ENCODE data around the gene ZRANB3. TPM values are rescaled to one million over a fixed set of nuclear protein-coding genes. Genes with fewer than 3 reads are reported as not detected.

The ZRANB3 gene
- polyA plus RNA-seq (2013, experiment 1 of 2): 6.9 TPM
- polyA plus RNA-seq (2013, experiment 2 of 2): 7.0 TPM

- no peak within 1 kb of the TSS for H2BK120ac ChIP-seq (ENCODE audit: low read depth, low read length)
- H3K79me1 ChIP-seq (ENCODE audit: low read depth, low read length): no peaks in the 10 kb centered on the region
- no peaks in the 10 kb centered on the region for H3K27me3 ChIP-seq (ENCODE audit: control insufficient read depth in 3 of 3, insufficient read depth in 3 of 3, low read depth in 1 of 3, low read length in 3 of 3)
- WGBS, 2 donors (ENCODE audit: extremely low coverage in 2 of 2, insufficient read length in 2 of 2, insufficient replicate concordance in 1 of 2): no CpG with 5 or more reads among the region's 46 CpGs
- H4K91ac ChIP-seq (ENCODE audit: low read depth, low read length, poor library complexity): no peak within 1 kb of the TSS
- peak within 1 kb of the TSS; percentile 78 for H3K4ac ChIP-seq (ENCODE audit: low read length)
- H3K9ac ChIP-seq (ENCODE audit: low read depth, low read length, poor library complexity): peak within 1 kb of the TSS; percentile 96
- peak within 1 kb of the TSS; percentile 96 for H2BK5ac ChIP-seq (ENCODE audit: low read length)
- peak within 1 kb of the TSS; percentile 55 for H2BK15ac ChIP-seq (ENCODE audit: low read length)
- DNase-seq (ENCODE audit: low spot score): peak; percentile 97
- H3K9me3 ChIP-seq (replicated peaks in 1 of 2; ENCODE audit: control insufficient read depth in 2 of 2, insufficient read depth in 1 of 2, low read depth in 1 of 2, low read length in 2 of 2): peaks cover 0 to 3% of the 10 kb centered on the region in 2 donors
- H3K4me2 ChIP-seq (ENCODE audit: insufficient read depth, low read length, poor library complexity, severe bottlenecking): peak within 1 kb of the TSS; percentile 67
- H3K36me3 ChIP-seq (replicated peaks in 1 of 2; ENCODE audit: control insufficient read depth in 2 of 2, insufficient read depth in 2 of 2, low read length in 2 of 2): peaks cover 0 to 8% of the 10 kb centered on the region in 2 donors
- H3K18ac ChIP-seq (ENCODE audit: low read length): peak within 1 kb of the TSS; percentile 97
- H3K14ac ChIP-seq (ENCODE audit: low read length): peak within 1 kb of the TSS; percentile 95
- H2AK5ac ChIP-seq (ENCODE audit: low read depth, low read length): peak within 1 kb of the TSS; percentile 78
- H3K4me3 ChIP-seq (ENCODE audit: low read length in 2 of 2): peak within 1 kb of the TSS; percentile 65 to 89
- H3K4me1 ChIP-seq (ENCODE audit: control insufficient read depth in 2 of 2, insufficient read depth in 1 of 2, low read depth in 1 of 2, low read length in 2 of 2): peaks cover 0 to 2% of the 10 kb centered on the region in 2 donors
- H2BK12ac ChIP-seq (ENCODE audit: low read length): no peak within 1 kb of the TSS
- H3K27ac ChIP-seq (replicated peaks; ENCODE audit: low read length): peak within 1 kb of the TSS; percentile 94
- H4K8ac ChIP-seq (ENCODE audit: low read depth, low read length): peak within 1 kb of the TSS; percentile 78
- peak within 1 kb of the TSS; percentile 98 for H2AFZ ChIP-seq (ENCODE audit: low read length)
- H3K23ac ChIP-seq (ENCODE audit: low read depth, low read length, poor library complexity): peak within 1 kb of the TSS; percentile 93
These were observed at the start of gene ZRANB3 for GRCh38 chr2:135530313-135531230. Gene ZRANB3, minus strand, starts transcription at chr2:135531218.

- Histone ChIP-seq H2BK5ac (ENCODE audit: low read length) (no peak overlapping the region), H3K18ac (ENCODE audit: low read length) (no peak overlapping the region), H3K27me3 (ENCODE audit: control insufficient read depth in 3 of 3, insufficient read depth in 3 of 3, low read depth in 1 of 3, low read length in 3 of 3) (no peaks in the 10 kb centered on the region), H3K4ac (ENCODE audit: low read length) (no peak overlapping the region), H3K9me3 (replicated peaks in 1 of 2; ENCODE audit: control insufficient read depth in 2 of 2, insufficient read depth in 1 of 2, low read depth in 1 of 2, low read length in 2 of 2) (no peaks in the 10 kb centered on the region), H3K27ac (replicated peaks; ENCODE audit: low read length) (no peak overlapping the region), H2BK12ac (ENCODE audit: low read length) (no peak overlapping the region), H3K23ac (ENCODE audit: low read depth, low read length, poor library complexity) (no peak overlapping the region), H3K14ac (ENCODE audit: low read length) (no peak overlapping the region), H3K9ac (ENCODE audit: low read depth, low read length, poor library complexity) (no peak overlapping the region), H3K4me1 (ENCODE audit: control insufficient read depth in 2 of 2, insufficient read depth in 1 of 2, low read depth in 1 of 2, low read length in 2 of 2) (no peaks in the 10 kb centered on the region), H4K91ac (ENCODE audit: low read depth, low read length, poor library complexity) (no peak overlapping the region), H2AK5ac (ENCODE audit: low read depth, low read length) (no peak overlapping the region), H2AFZ (ENCODE audit: low read length) (no peak overlapping the region), H3K4me3 (ENCODE audit: low read length in 2 of 2) (no peak overlapping the region), H3K79me1 (ENCODE audit: low read depth, low read length) (peaks cover 1% of the 10 kb centered on the region), H4K8ac (ENCODE audit: low read depth, low read length) (no peak overlapping the region), H2BK120ac (ENCODE audit: low read depth, low read length) (no peak overlapping the region), H2BK15ac (ENCODE audit: low read length) (no peak overlapping the region), H3K36me3 (replicated peaks in 1 of 2; ENCODE audit: control insufficient read depth in 2 of 2, insufficient read depth in 2 of 2, low read length in 2 of 2) (peaks cover under 1 to 12% of the 10 kb centered on the region in 2 donors), H3K4me2 (ENCODE audit: insufficient read depth, low read length, poor library complexity, severe bottlenecking) (no peak overlapping the region)
- WGBS, 2 donors (ENCODE audit: extremely low coverage in 2 of 2, insufficient read length in 2 of 2, insufficient replicate concordance in 1 of 2): no CpG with 5 or more reads among the region's 1 CpG
- no peak for DNase-seq (ENCODE audit: low spot score)
These were observed 42.6 kb upstream of the ZRANB3 start for GRCh38 chr2:135573620-135574019.

DNA sequence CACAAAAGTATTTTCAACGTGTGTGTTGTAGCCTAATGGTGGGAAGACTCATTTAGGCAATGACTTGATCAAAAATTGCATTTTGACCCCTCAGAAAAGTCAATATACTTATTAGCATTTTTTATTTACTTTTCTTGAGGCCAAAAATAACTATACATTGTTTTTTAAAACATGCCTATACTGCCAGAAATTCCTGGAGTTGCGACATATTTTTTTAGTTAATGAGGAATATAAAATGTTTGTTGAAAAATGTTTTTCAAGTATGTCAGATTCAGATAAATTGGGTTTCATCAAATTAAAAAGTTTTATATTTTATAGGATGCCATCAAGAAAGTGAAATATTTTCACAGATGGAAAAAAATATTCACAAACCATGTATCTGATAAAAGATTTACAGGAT, 39.9 kb upstream of the ZRANB3 start:
- H2BK15ac ChIP-seq (ENCODE audit: low read length): no peak overlapping the region
- H2AK5ac ChIP-seq (ENCODE audit: low read depth, low read length): no peak overlapping the region
- H4K91ac ChIP-seq (ENCODE audit: low read depth, low read length, poor library complexity): no peak overlapping the region
- H3K36me3 ChIP-seq (replicated peaks in 1 of 2; ENCODE audit: control insufficient read depth in 2 of 2, insufficient read depth in 2 of 2, low read length in 2 of 2): peaks cover 1 to 15% of the 10 kb centered on the region in 2 donors
- no peak overlapping the region for H3K4me3 ChIP-seq (ENCODE audit: low read length in 2 of 2)
- no peak overlapping the region for H2BK12ac ChIP-seq (ENCODE audit: low read length)
- no peak overlapping the region for H3K27ac ChIP-seq (replicated peaks; ENCODE audit: low read length)
- H3K4me1 ChIP-seq (ENCODE audit: control insufficient read depth in 2 of 2, insufficient read depth in 1 of 2, low read depth in 1 of 2, low read length in 2 of 2): no peaks in the 10 kb centered on the region
- peaks cover 4% of the 10 kb centered on the region for H3K79me1 ChIP-seq (ENCODE audit: low read depth, low read length)
- no peak overlapping the region for H3K14ac ChIP-seq (ENCODE audit: low read length)
- no peak overlapping the region for H4K8ac ChIP-seq (ENCODE audit: low read depth, low read length)
- H3K9ac ChIP-seq (ENCODE audit: low read depth, low read length, poor library complexity): no peak overlapping the region
- whole genome bisulfite sequencing, 2 donors (ENCODE audit: extremely low coverage in 2 of 2, insufficient read length in 2 of 2, insufficient replicate concordance in 1 of 2): no CpG with 5 or more reads among the region's 2 CpGs
- H2AFZ ChIP-seq (ENCODE audit: low read length): no peak overlapping the region
- H2BK120ac ChIP-seq (ENCODE audit: low read depth, low read length): no peak overlapping the region
- no peaks in the 10 kb centered on the region for H3K9me3 ChIP-seq (replicated peaks in 1 of 2; ENCODE audit: control insufficient read depth in 2 of 2, insufficient read depth in 1 of 2, low read depth in 1 of 2, low read length in 2 of 2)
- H3K18ac ChIP-seq (ENCODE audit: low read length): no peak overlapping the region
- H3K4me2 ChIP-seq (ENCODE audit: insufficient read depth, low read length, poor library complexity, severe bottlenecking): no peak overlapping the region
- no peaks in the 10 kb centered on the region for H3K27me3 ChIP-seq (ENCODE audit: control insufficient read depth in 3 of 3, insufficient read depth in 3 of 3, low read depth in 1 of 3, low read length in 3 of 3)
- no peak overlapping the region for H3K4ac ChIP-seq (ENCODE audit: low read length)
- DNase-seq (ENCODE audit: low spot score): no peak
- no peak overlapping the region for H3K23ac ChIP-seq (ENCODE audit: low read depth, low read length, poor library complexity)
- H2BK5ac ChIP-seq (ENCODE audit: low read length): no peak overlapping the region

- H4K91ac ChIP-seq (ENCODE audit: low read depth, low read length, poor library complexity): no peak overlapping the region
- H3K36me3 ChIP-seq (replicated peaks in 1 of 2; ENCODE audit: control insufficient read depth in 2 of 2, insufficient read depth in 2 of 2, low read length in 2 of 2): peaks cover 1 to 9% of the 10 kb centered on the region in 2 donors
These were observed 32.8 kb upstream of the ZRANB3 start for GRCh38 chr2:135563793-135564192.

More at GRCh38 chr2:135563793-135564192, 32.8 kb upstream of the ZRANB3 start:
- H3K4me1 ChIP-seq (ENCODE audit: control insufficient read depth in 2 of 2, insufficient read depth in 1 of 2, low read depth in 1 of 2, low read length in 2 of 2): no peaks in the 10 kb centered on the region
- H3K18ac ChIP-seq (ENCODE audit: low read length): no peak overlapping the region
- no peak overlapping the region for H2AFZ ChIP-seq (ENCODE audit: low read length)
- WGBS, 2 donors (ENCODE audit: extremely low coverage in 2 of 2, insufficient read length in 2 of 2, insufficient replicate concordance in 1 of 2): no CpG with 5 or more reads among the region's 4 CpGs
- no peak overlapping the region for H3K4me3 ChIP-seq (ENCODE audit: low read length in 2 of 2)
- H3K14ac ChIP-seq (ENCODE audit: low read length): no peak overlapping the region
- no peak overlapping the region for H3K27ac ChIP-seq (replicated peaks; ENCODE audit: low read length)
- no peaks in the 10 kb centered on the region for H3K9me3 ChIP-seq (replicated peaks in 1 of 2; ENCODE audit: control insufficient read depth in 2 of 2, insufficient read depth in 1 of 2, low read depth in 1 of 2, low read length in 2 of 2)
- no peak overlapping the region for H4K8ac ChIP-seq (ENCODE audit: low read depth, low read length)
- no peak overlapping the region for H2BK15ac ChIP-seq (ENCODE audit: low read length)
- H3K27me3 ChIP-seq (ENCODE audit: control insufficient read depth in 3 of 3, insufficient read depth in 3 of 3, low read depth in 1 of 3, low read length in 3 of 3): no peaks in the 10 kb centered on the region
- no peak overlapping the region for H2BK12ac ChIP-seq (ENCODE audit: low read length)
- no peak overlapping the region for H2BK5ac ChIP-seq (ENCODE audit: low read length)
- no peak overlapping the region for H2AK5ac ChIP-seq (ENCODE audit: low read depth, low read length)
- H3K9ac ChIP-seq (ENCODE audit: low read depth, low read length, poor library complexity): no peak overlapping the region
- H3K4me2 ChIP-seq (ENCODE audit: insufficient read depth, low read length, poor library complexity, severe bottlenecking): no peak overlapping the region
- no peak overlapping the region for H3K23ac ChIP-seq (ENCODE audit: low read depth, low read length, poor library complexity)
- H3K4ac ChIP-seq (ENCODE audit: low read length): no peak overlapping the region
- peaks cover 4% of the 10 kb centered on the region for H3K79me1 ChIP-seq (ENCODE audit: low read depth, low read length)
- no peak overlapping the region for H2BK120ac ChIP-seq (ENCODE audit: low read depth, low read length)
- no peak for DNase-seq (ENCODE audit: low spot score)
